NCI-H82 (cell line): Measurements from ENCODE around the gene GPRIN1.

ENCODE experiments used
- DNase-seq: peaks from one replicate; lab custom pipeline; 2025; lab: John Stamatoyannopoulos, UW

The GPRIN1 gene

DNA sequence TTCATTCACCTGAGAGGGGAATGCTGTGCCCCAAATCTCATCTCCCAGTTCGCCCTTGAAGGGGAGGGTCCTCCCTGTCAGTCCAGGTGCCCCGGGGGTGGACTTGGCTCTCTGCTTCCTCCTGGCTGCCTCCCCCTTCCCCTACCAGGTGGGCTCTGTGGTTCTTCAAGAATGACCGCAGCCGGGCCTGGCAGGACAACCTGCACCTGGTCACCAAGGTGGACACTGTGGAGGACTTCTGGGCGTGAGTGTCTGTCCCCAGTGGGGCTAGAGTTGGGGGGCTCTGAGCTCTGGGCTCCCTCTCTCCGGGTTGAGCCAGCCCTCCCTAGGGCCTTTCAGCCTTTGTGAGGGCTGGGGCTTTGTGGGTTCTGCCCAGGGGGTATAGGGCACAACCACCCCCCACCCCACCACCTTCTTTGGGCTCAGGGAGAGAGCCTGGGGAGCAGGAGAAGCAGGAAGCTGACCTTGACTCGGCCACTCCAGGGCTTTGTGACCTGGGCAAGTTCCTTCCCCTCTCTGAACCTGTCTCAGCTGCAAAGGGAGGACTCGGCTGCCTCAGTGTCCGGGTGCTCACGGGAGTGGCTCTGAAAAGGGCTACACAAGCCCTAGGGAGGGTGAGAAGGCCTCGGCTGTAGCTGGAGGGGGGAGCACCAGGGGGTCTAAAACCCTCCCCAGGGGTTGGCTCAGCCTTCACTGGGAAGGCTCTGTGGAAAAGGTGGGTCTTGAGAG, 33.7 kb upstream of the GPRIN1 start:
- no peak for DNase-seq

GRCh38 chr5:176642675-176643490, 32.9 kb upstream of the GPRIN1 start:
- DNase-seq, result peak; percentile 16

- no peak for DNase-seq
Measured at GRCh38 chr5:176640616-176641015, 30.7 kb upstream of the GPRIN1 start.

DNA sequence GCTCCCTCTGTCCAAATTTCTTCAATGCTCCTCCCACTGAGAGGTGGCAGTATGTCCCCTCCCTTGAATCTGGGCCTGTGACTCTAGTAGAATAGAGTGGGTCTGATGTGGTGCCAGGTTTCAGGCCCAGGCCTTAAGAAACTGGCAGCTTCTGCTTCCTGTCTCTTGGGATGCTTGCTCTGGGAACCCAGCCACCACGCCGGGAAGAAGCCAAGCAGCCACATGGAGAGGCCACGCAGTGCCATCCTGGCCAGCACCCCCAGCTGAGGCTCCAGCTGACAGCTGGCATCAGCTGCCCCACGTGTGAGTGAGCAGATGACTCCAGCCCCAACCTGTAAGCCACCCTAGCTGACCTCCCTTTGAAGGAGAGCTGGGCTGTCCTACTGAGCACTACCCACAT, 30.0 kb upstream of the GPRIN1 start:
- DNase-seq, result no peak

- DNase-seq, result no peak
Measured at GRCh38 chr5:176639208-176639607, 29.3 kb upstream of the GPRIN1 start.

- DNase-seq, result no peak
Measured at GRCh38 chr5:176638437-176638836, 28.5 kb upstream of the GPRIN1 start.

- DNase-seq, result no peak
Measured at GRCh38 chr5:176637556-176637955, 27.6 kb upstream of the GPRIN1 start.

DNA sequence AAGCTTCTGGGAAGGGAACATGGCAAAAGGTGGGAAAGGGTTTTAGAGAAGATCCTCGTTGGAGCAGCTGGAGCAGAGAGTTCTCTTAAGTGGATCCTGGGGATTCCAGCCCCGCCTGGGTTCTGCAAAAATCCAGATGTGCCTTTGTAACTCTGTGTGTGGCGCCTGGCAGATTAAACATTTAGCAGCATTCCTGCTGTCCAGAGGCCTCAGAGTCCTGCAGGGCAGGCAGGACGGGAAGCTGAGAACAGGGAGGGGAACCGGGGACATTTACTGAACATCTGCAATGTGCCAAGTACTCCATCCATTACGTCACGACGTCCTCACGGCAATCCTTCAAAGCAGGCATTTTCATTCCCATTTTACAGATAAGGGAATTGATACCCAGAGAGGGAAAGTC, 26.5 kb upstream of the GPRIN1 start:
- DNase-seq, result no peak

- DNase-seq, result peak; percentile 66
Measured at GRCh38 chr5:176633598-176633997, 23.6 kb upstream of the GPRIN1 start.

GRCh38 chr5:176632745-176633144, 22.8 kb upstream of the GPRIN1 start:
- no peak for DNase-seq

GRCh38 chr5:176631383-176632200, 21.6 kb upstream of the GPRIN1 start:
- DNase-seq, result no peak

DNA sequence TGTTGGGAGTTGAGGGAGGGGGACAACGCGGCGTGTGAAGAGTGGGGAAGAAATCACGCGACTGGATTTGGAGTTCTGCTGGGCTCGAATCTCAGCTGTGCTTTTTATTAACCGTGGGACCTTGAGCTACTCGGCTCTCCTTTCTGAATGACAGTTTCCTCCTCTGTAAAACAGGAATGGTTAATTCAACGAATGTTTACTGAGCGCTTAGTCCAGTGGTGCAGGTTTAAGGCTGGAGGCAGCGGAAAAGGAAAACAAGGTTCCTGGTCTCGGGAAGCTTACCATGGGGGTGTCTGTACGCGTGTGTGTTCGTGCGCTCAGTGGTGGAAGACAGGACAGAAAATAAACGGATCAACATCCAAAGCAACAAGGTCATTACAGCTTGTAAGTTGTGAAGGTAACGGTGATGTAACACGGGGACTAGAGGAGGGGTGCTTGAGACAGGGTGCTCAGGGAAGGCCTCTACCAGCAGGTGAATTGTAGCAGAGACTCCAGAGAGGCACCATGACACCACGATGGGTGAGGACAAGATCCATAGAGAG, 20.8 kb upstream of the GPRIN1 start:
- DNase-seq, result no peak

GRCh38 chr5:176629853-176630680, 20.1 kb upstream of the GPRIN1 start, which contains the start of the genes EIF4E1B and SNCB:
Gene EIF4E1B (plus strand): TSS chr5:176630675. CDS start chr5:176642788, 12,113 bp downstream.
Gene SNCB (minus strand): TSS chr5:176630534. CDS start chr5:176629654, 880 bp downstream.
- peak; percentile 74 for DNase-seq

GRCh38 chr5:176629317-176629852, 19.4 kb upstream of the GPRIN1 start:
- DNase-seq, result no peak

DNA sequence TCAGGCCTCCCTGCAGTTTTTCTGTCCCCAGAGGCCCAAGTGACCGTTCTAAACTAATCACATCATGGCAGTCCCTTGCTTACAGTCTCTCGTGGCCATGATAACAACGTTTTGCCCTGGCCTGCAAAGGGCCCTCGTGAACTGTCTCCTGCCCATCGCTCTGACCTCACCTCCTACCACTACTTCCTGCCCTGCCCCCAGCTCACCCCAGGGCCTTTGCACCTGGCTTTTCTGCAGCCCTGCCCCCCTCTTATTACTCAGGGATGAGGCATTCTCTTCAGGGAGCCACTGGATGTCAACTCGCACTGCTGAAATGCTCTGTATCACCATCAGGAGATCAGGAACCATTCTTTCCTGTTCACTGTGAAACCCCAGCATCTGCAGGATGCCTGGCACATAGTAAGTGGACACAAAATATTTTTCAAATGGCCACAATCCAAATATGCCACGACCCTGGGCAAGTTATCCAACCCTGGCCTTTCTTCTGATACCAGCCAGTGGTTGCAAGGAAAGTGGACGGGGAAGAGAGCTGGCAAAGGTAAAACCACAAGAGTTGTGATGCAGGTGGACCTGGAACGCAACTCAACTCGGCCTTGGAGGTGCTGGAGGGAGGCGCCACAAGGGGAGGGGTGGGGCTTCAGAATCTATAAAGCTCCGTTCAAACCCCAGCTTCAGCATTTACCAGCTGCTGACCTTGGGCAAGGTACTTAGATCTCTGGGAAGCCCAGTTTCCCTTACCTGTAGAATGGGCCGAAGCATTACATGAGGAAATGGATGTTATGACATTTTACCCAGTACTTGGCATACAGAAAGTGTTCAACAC, 18.7 kb upstream of the GPRIN1 start:
- DNase-seq, result no peak

GRCh38 chr5:176627582-176627981, 17.6 kb upstream of the GPRIN1 start:
- no peak for DNase-seq

DNA sequence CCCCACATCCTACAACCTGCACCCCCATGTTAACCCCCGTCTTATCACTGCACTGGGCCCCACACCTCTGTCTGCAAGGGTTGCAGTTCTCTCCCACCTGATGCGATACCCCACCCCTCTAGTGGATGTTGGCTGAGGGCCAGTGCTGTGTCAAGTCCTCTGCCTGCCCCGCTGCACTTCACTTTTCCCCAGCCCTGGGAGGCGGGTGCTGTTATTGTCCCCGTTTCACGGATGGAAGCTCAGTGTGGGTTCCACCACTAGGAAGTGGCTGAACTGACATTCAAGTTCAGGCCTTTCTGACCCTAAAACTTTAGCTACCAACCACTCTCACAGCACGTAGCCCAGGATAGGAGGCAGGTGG, 16.9 kb upstream of the GPRIN1 start:
- no peak for DNase-seq

GRCh38 chr5:176625966-176626875, 16.3 kb upstream of the GPRIN1 start:
- no peak for DNase-seq

GRCh38 chr5:176625512-176625911, 15.6 kb upstream of the GPRIN1 start:
- no peak for DNase-seq
